ENCODE data around the gene SARNP.

The SARNP gene

GRCh38 chr12:55720071-55720564 lies 97.4 kb downstream of the SARNP start, which contains the start of gene RDH5:
Gene RDH5, plus strand, starts transcription at chr12:55720393. Its CDS starts 792 bp downstream, at chr12:55721185.
- FAIRE-seq (no peak), DNase-seq (ENCODE audit: insufficient read length, low spot score) (no peak)
- TF ChIP-seq CTCF (IDR thresholded peaks at IDR 0.05; ENCODE audit: insufficient read depth, missing control alignments), result no peak

GRCh38 chr12:55719371-55719770 lies 98.2 kb downstream of the SARNP start:
- FAIRE-seq (no peak), DNase-seq (ENCODE audit: insufficient read length, low spot score) (no peak)
- TF ChIP-seq CTCF (IDR thresholded peaks at IDR 0.05; ENCODE audit: insufficient read depth, missing control alignments), result no peak

- TF ChIP-seq CTCF (IDR thresholded peaks at IDR 0.05; ENCODE audit: insufficient read depth, missing control alignments), result no peak
- no peak for FAIRE-seq
These were observed 98.8 kb downstream of the SARNP start for GRCh38 chr12:55718624-55719275.

GRCh38 chr12:55718015-55718414 lies 99.5 kb downstream of the SARNP start:
- TF ChIP-seq CTCF (IDR thresholded peaks at IDR 0.05; ENCODE audit: insufficient read depth, missing control alignments), result no peak
- no peak for FAIRE-seq
- DNase-seq (ENCODE audit: insufficient read length, low spot score), result no peak

More at GRCh38 chr12:55718624-55719275, 98.8 kb downstream of the SARNP start:
- no peak for DNase-seq (ENCODE audit: insufficient read length, low spot score)

- no peak for FAIRE-seq
- no peak for TF ChIP-seq CTCF (IDR thresholded peaks at IDR 0.05; ENCODE audit: insufficient read depth, missing control alignments)
- no peak for DNase-seq (ENCODE audit: insufficient read length, low spot score)
These were observed 100.2 kb downstream of the SARNP start for GRCh38 chr12:55717011-55718007.

- DNase-seq (ENCODE audit: insufficient read length, low spot score) (no peak), FAIRE-seq (no peak)
- TF ChIP-seq CTCF (IDR thresholded peaks at IDR 0.05; ENCODE audit: insufficient read depth, missing control alignments), result no peak
These were observed 101.0 kb downstream of the SARNP start for GRCh38 chr12:55716582-55716957.
